GM18868 (cell line): ENCODE measurements around the gene SIRPD.

Source experiments
- ATAC-seq: cut with Tn5 transposase; IDR thresholded peaks from one replicate; pipeline ENCODE4 v1.9.1; 2021; ENCODE audit warnings: mild to moderate bottlenecking, moderate library complexity; ENCODE audit not compliant: unreplicated experiment

Gene SIRPD

GRCh38 chr20:1538655-1539054 is 18.9 kb downstream of the SIRPD start:
- ATAC-seq: no peak

- no peak for ATAC-seq
Measured at GRCh38 chr20:1537731-1538058, 19.8 kb downstream of the SIRPD start.

DNA sequence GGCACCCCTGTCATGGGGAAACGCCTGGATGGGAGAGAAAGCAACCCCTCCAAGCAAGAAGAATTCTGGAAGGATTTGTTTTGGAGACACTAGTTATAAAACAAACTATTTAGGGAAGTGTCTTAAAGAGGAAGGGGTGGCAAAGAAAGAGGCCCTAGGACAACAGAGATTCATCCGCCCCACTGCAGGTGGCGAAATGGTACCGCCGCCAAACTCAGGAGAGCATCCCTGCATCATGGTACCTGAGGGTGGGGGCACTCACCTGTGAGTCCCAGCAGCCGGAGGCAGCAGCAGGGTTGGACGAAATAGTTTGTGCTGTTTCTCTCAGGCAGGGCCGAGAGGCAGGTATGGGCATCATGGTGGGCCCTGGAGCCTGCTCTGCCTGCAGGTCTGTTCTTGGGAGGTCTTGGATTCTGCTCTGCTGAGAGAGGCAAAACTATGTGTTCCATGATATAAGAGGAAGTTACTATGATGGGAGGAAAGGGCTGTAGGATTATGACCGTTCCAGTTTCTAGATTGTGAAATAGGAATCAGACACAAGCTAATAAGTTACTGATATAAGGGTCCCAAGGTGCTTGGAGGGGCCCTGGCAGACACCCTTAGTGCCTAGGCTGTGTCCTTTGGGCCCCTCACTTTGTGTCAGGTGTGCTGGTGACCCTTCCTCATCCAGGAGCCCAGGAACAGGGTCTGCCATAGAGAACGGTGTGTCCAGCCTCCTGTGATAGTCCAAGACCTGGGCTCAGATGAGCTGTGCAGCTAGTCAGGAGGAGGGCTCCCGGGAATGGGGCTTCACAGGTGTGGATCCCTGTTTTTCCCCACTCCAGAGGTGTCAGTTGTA is 20.4 kb downstream of the SIRPD start:
- no peak for ATAC-seq

- peak; percentile 93 for ATAC-seq
Measured at GRCh38 chr20:1535420-1536175, 21.9 kb downstream of the SIRPD start.

DNA sequence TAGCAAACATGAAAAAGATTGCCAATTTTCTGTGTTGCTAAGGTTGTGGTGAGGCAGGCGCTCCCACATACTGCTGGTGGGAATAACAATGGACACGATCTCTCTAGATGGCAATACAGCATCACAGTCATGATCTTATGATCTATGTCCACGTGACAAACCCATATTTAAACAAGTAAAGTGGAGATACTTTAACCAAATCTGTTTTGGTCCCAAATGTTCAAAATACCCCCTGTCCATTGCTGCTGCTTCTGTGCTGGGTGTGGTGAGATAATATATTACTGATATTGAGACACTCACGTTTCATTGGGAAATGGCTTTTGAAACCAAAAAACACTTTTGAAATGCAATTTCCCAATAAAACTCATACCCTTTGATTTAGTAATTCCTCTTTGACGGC is 23.0 kb downstream of the SIRPD start:
- ATAC-seq: no peak

DNA sequence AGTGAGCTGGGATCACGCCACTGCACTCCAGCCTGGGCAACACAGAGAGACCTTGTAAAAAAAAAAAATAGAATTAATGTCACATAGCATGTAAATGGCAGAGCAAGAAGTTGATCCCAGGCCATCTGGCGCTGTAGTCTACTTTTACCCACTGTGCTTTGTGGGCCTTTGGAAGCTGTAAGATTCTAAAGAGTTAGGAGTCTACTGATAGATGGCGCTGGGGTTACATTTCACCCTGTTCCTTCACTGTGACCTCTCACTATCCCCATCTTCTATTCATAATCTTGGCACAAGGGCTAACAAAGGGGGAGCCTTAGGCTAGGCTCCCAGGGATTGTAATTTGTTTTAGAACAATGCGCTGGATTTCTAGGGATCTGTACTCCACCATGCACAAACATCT is 24.4 kb downstream of the SIRPD start:
- ATAC-seq: no peak

GRCh38 chr20:1528811-1529210 is 28.7 kb downstream of the SIRPD start:
- ATAC-seq: no peak

DNA sequence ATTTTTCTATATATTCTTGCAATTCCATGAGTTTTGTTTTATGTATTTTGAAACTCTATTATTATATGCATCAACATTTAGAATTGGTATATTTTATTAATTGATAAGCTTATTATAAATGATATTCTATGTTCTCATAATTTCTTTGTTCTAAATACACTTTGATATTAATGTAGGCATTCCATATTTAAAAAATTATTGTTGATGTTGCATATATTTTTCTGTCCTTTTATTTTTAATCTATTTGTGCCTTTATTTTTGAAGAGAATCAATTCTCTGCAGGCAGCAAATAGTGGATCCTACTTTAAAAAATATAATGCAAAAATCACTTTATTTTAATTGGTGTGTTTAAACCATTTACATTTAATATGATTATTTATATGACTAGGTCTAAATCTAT is 29.6 kb downstream of the SIRPD start:
- no peak for ATAC-seq

DNA sequence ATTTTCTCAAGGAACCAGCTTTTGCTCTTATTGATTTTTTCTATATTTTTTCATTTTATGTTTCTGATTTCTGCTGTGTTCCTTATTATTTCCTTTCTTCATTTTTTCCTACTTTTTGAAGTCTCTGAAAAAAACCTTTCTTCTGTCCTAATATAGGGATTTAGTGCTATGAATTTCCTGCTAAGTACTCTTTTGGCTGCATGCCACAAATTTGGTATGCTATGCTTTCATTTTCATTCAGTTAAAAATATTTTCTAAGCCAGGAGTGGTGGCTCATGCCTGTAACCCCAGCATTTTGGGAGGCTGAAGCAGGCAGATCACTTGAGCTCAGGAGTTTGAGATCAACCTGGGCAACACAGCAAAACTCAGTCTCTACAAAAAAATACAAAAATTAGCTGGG is 30.6 kb downstream of the SIRPD start:
- ATAC-seq: no peak

DNA sequence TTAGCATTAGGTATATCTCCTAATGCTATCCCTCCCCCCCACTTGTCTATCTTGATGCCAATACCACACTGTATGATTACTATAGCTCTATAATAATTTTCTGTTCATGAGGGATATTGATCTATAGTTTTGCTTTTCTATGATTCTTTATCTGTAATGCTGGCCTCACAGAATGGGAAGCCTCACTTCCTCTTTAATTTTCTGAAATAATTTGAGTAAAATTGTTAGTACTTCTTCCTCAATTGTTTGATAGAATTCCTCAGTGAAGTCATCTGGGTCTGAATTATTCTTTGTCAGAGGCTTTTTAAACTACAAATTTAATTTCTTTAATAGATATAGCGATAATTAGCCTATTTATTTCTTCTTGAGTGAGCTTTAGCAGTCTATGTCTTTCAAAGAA is 31.2 kb downstream of the SIRPD start:
- no peak for ATAC-seq

- ATAC-seq: no peak
Measured at GRCh38 chr20:1524004-1524403, 33.5 kb downstream of the SIRPD start.

- ATAC-seq: no peak
Measured at GRCh38 chr20:1517010-1517409, 40.5 kb downstream of the SIRPD start.

- ATAC-seq: no peak
Measured at GRCh38 chr20:1513801-1514200, 43.7 kb downstream of the SIRPD start.

DNA sequence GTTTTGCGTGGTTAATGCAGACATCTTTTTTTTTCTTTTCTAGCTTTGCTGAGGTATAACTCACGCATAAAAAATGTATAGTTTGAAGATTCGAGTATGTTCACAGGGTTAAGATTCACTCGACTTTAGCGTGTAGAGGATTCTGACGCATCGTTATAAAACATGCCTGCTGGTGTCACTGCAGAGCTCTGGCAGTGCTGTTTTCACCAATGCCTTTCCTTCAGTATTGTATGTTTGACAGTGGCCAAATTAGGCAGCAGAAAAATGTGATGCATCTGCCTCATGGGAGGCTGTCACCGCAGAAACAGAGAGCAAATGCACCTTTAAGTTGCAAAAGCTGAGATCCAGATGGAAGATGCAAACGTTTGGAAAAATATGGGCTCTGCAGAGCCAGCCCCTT is 48.3 kb downstream of the SIRPD start:
- peak; percentile 38 for ATAC-seq

DNA sequence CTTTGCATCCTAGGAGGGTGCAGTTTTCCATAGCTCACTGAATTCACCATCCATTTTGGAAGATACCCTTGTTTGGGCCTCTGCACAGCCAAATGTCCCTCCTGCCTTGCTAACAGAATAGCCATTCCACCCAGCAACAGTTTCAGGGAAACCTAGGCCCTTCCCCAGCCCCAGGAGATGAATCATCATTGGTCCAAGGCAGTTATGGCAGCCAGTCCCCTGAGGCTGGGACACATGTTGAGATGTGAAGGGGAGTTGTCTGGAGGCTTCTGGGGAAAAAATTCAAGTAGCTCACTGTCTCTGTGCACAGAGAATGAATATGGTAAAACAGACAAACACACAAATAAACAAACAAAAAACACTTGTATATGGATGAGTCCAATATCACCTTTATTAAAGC is 48.9 kb downstream of the SIRPD start:
- no peak for ATAC-seq

GRCh38 chr20:1507276-1507675 is 50.2 kb downstream of the SIRPD start:
- ATAC-seq: no peak

- ATAC-seq: no peak
Measured at GRCh38 chr20:1505871-1506270, 51.6 kb downstream of the SIRPD start.

DNA sequence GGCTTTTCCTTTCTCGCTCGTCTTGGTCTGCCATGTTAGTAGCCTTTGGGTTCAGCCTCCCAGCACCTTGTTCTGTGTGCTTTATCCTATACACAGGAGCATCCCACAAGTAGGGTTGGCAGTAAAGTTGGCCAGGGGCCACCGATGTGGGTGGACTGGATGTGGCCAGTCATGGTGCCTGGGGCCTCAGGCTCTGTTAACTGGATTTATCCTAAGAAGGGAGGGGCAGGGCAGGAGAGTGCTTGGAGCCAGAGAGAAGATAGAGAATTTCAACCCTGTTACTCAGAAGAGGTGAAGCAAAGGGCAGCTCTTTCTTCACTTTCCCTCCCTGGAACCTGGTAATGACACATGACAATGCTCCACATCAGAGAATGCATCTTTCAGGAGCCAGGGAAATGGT is 52.1 kb downstream of the SIRPD start:
- no peak for ATAC-seq

DNA sequence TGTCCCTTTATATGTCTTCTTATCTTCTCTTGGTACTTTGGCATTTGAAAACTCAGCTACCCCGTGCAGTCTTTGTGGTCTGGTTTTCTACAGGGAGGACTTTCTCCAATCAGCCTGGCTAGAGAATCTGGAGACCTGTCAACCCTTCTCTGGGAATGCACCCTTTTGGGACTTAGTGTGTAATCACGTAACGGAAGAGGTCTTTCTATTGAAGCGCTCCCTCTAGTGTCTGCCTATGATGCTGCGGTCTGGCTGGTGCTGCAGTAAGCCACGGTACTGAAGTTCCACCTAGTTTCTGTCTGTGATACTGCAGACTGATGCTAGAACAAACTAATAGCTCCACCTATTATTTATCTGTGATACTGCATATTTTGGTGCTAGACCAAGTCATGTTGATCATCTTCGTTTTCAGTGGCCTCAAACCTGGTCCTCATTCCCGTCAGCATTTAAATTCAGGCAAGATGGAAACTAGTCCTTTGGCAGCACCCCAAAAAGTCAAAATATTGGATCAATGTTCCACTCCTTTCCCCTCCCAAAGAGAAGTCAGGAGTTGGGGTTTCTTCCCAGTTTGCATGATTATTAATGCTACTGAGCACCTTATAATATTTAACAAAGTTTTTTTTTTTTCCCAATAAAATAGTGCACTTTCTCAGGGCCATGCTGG is 53.8 kb downstream of the SIRPD start:
- peak; percentile 94 for ATAC-seq

GRCh38 chr20:1500496-1500895 is 57.0 kb downstream of the SIRPD start:
- ATAC-seq: no peak

GRCh38 chr20:1499528-1500420 is 57.7 kb downstream of the SIRPD start:
- no peak for ATAC-seq
